Sigmoid colon (tissue), 3 donors: ENCODE data around the gene TMC2.

ENCODE experiments used
- CTCF ChIP-seq, 4 experiments: fragments of 450-650 bp in 3 of 4; fragments of 200-600 bp in 1 of 4; IDR thresholded peaks; one replicate each; pipeline ENCODE4 v1.5.1; 2016 to 2019; ENCODE audit warnings: antibody characterized with exemption in 4 of 4, mild to moderate bottlenecking in 3 of 4, moderate library complexity in 2 of 4
- POLR2A ChIP-seq, 2 donors: fragments of 450-650 bp; IDR thresholded peaks; one replicate each; pipeline ENCODE4 v1.6.1; 2016; ENCODE audit warnings: antibody characterized with exemption in 2 of 2, mild to moderate bottlenecking in 2 of 2, moderate library complexity in 2 of 2

- TF ChIP-seq POLR2A (IDR thresholded peaks at IDR 0.05), result no peak
- TF ChIP-seq CTCF (IDR thresholded peaks at IDR 0.05), result no peak
Measured at GRCh38 chr20:2542361-2542760, 6.0 kb downstream of the TMC2 start.
